OCI-LY7 (cell line): ENCODE data around the gene MALRD1.

Source experiments
- CTCF ChIP-seq: fragments of 200-600 bp; sonication (generic); conservative IDR thresholded peaks from 2 replicates; pipeline ENCODE4 v1.5.1; 2014; ENCODE audit warnings: mild to moderate bottlenecking, antibody characterized with exemption, low read length, moderate library complexity, mixed read lengths
- EZH2phosphoT487 ChIP-seq: fragments of 200-600 bp; sonication (generic); IDR thresholded peaks from 2 replicates; pipeline ENCODE4 v1.6.1; 2018; ENCODE audit warnings: low read depth, borderline replicate concordance, mild to moderate bottlenecking, mixed run types, antibody characterized with exemption, low read length, moderate library complexity, mixed read lengths

DNA sequence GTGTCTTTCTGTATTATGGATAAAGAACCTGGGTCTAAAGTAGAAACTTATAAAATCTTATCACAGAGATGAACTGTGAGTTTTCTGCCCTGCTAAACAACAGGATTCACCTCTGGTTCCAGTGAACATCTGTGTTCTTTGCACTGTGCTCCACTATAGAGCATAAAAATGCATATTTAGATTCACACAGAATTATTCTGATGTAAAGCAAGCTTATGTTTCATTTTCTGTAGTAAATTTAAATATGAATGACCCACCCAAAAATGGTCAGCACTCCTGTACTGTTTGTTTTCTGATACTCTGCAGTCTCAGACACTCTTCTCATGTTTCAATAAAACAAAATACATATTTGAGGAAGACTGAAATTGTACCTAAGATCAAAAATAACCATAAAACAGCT lies 563.2 kb downstream of the MALRD1 start:
- TF ChIP-seq EZH2phosphoT487 (no peak), CTCF (no peak)
